Testis (tissue), 3 donors: ENCODE results near the gene ACBD4. TPM values are rescaled to one million over a fixed set of nuclear protein-coding genes. Genes with fewer than 3 reads are reported as not detected.
A peak's percentile ranks its signal among the peaks of the same experiment; 100 is the strongest.

Experiments used
- DNase-seq: peaks from one replicate; pipeline ENCODE4 v3.0.0-alpha.2; 2019
- H3K27ac ChIP-seq, 2 donors: fragments of 200-600 bp; sonication (generic); one replicate each; pipeline ENCODE4 v1.5.1; 2019
- H3K27me3 ChIP-seq: fragments of 200-600 bp; sonication (generic); one replicate; pipeline ENCODE4 v1.5.1; 2019
- H3K36me3 ChIP-seq: fragments of 200-600 bp; sonication (generic); one replicate; pipeline ENCODE4 v1.5.1; 2017; ENCODE audit warnings: low read depth; ENCODE audit errors: missing control alignments
- H3K4me1 ChIP-seq: fragments of 200-600 bp; sonication (generic); one replicate; pipeline ENCODE4 v1.5.1; 2019
- H3K4me3 ChIP-seq, 2 donors: fragments of 200-600 bp; sonication (generic); one replicate each; pipeline ENCODE4 v1.5.1; 2017 to 2019
- H3K9me3 ChIP-seq: fragments of 200-600 bp; sonication (generic); one replicate; pipeline ENCODE4 v1.5.1; 2017
- POLR2A ChIP-seq: fragments of 450-650 bp; IDR thresholded peaks from one replicate; pipeline ENCODE4 v1.6.1; 2017; ENCODE audit warnings: antibody characterized with exemption, mild to moderate bottlenecking, moderate library complexity
- WGBS, 2 donors: methylation state at CpG; one replicate each; pipeline ENCODE4 v1.1.5; 2018; 5-methylcytosine and 5-hydroxymethylcytosine counted together
- intact Hi-C: fragments of 100-400 bp; cut with DNase I; formaldehyde crosslinking; loops from one replicate; pipeline ENCODE4 v1.15.1; 2023; ENCODE audit warnings: low total_unique reads
- polyA plus RNA-seq: library from polyadenylated mRNA; stranded (reverse); fragments of 350-450 nt; fragmentation: Illumina TruSeq; extraction: RNeasy Lipid Tissue Mini Kit (QIAGEN cat#74804); gene quantifications from one replicate; pipeline ENCODE4 v1.2.3, GENCODE V29; 2014; ENCODE audit warnings: low read depth, low replicate concordance; ENCODE audit not compliant: insufficient read depth
- total RNA-seq, 2 donors: library from RNA; depleted of rRNA; stranded (reverse); fragments of >200 nt; gene quantifications; one replicate each; pipeline ENCODE4 v1.2.3, GENCODE V29; 2016
- TF ChIP-seq, protein P1 (sequence below), 3 experiments: fragments of 450-650 bp in 2 of 3; fragments of 200-600 bp in 1 of 3; sonication (generic) in 1 of 3; IDR thresholded peaks; one replicate each; pipeline ENCODE4 v1.5.1; 2016 to 2019; ENCODE audit warnings: antibody characterized with exemption in 3 of 3, mild to moderate bottlenecking in 2 of 3, moderate library complexity in 1 of 3

Gene ACBD4
- total and polyA plus RNA-seq, 3 donors from 2014 or later = 7.5 to 9.1 (median 8.3) TPM

DNA sequence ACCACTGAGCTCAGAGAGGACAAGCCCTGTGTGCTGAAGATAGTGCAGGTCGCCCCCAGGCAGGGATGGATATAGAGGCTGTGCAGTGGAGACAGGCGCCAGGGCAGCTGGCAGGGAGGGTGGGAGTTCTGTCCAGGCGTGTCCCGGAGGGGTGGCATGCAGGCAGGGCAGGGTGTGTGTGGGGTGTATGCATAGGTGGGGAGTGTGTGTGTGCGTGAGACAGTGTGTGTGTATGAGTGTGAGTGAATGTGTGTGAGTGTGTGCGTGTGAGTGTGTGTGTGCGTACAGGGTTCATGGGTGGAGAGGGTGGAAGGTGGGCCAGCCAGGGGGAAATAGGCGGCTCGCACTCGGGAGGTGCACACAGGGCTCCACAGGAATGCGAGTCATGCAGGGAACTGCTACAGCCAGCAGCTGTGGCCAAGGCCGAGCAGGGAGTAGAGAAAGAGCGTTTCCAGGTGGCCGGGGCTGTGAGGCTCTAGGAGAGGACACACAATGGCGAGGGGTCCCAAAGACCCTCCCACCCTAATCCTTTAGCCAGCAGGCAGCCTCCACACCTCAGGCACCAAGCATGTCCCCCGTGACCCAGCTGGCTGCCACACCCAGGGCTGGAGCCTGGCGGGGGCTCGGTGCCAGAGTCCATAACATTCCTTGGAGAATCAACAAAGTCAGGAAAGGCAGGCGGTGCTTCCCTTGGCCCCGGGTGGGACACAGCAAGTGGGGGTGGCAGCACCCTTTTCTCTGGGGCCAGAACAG, 7.8 kb upstream of the ACBD4 start:
- Histone ChIP-seq H3K9me3 (no peaks in the 10 kb centered on the region), H3K27me3 (no peaks in the 10 kb centered on the region), H3K27ac (peak overlapping the region; percentile 81 to 98), H3K4me3 (no peak overlapping the region), H3K4me1 (peaks cover 49% of the 10 kb centered on the region), H3K36me3 (no peaks in the 10 kb centered on the region)
- intact Hi-C loops = loop anchor here (10.0 kb wide), 1 partner anchor 353 kb away; no protein-coding TSS in a partner anchor
- no peak for TF ChIP-seq POLR2A
- TF ChIP-seq, protein P1, sequence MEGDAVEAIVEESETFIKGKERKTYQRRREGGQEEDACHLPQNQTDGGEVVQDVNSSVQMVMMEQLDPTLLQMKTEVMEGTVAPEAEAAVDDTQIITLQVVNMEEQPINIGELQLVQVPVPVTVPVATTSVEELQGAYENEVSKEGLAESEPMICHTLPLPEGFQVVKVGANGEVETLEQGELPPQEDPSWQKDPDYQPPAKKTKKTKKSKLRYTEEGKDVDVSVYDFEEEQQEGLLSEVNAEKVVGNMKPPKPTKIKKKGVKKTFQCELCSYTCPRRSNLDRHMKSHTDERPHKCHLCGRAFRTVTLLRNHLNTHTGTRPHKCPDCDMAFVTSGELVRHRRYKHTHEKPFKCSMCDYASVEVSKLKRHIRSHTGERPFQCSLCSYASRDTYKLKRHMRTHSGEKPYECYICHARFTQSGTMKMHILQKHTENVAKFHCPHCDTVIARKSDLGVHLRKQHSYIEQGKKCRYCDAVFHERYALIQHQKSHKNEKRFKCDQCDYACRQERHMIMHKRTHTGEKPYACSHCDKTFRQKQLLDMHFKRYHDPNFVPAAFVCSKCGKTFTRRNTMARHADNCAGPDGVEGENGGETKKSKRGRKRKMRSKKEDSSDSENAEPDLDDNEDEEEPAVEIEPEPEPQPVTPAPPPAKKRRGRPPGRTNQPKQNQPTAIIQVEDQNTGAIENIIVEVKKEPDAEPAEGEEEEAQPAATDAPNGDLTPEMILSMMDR (IDR thresholded peaks at IDR 0.05) = no peak
- peak; percentile 55 for DNase-seq
- whole genome bisulfite sequencing, 2 donors = 38 to 44% methylated on average over 14 to 20 of the region's 20 CpGs

DNA sequence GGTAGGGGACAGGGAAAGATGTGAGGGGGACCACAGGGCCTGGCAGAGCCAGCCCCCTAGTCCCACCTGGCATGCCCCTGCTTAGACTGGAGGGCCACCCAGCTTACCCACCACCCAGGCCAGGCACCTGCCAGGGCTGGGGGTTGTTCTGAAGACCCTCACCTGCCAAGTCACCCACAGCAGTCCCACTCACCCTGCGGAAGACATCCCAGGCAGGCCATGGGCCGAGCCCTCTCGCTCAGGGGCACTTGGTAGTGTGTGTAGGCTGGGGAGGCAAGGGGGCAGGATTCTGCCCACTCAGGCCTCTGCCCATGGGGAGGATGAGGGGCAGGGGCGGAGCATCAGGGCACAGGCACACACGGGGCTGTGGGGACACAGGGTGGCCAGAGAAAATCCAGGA, 7.2 kb upstream of the ACBD4 start:
- Histone ChIP-seq H3K27ac (peak overlapping the region; percentile 81 to 98), H3K9me3 (no peaks in the 10 kb centered on the region), H3K4me3 (no peak overlapping the region), H3K27me3 (no peaks in the 10 kb centered on the region), H3K36me3 (no peaks in the 10 kb centered on the region), H3K4me1 (peaks cover 48% of the 10 kb centered on the region)
- WGBS, 2 donors = 57 to 60% methylated on average over 1 to 5 of the region's 5 CpGs
- TF ChIP-seq, protein P1 (IDR thresholded peaks at IDR 0.05) = no peak
- no peak for TF ChIP-seq POLR2A
- no peak for DNase-seq
- intact Hi-C loops = loop anchor here (10.0 kb wide), 1 partner anchor 354 kb away; no protein-coding TSS in a partner anchor

DNA sequence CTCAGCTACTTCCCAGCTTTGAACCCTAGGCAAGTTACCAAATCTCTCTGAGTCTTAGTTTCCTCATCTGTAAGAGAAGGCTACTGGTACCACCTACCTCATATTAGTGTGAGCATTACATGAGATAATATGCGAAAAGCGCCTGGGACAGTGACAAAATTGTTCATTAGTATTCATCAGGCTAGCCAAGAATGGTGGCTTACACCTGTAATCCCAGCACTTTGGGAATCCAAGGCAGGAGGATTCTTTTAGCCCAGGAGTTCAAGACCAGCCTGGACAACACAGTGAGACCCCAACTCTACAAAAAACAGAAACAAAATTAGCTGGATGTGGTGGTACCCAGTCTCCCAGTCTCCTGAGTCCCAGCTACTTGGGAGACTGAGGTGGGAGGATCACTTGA, 6.5 kb upstream of the ACBD4 start:
- Histone ChIP-seq H3K4me1 (peaks cover 48% of the 10 kb centered on the region), H3K36me3 (no peaks in the 10 kb centered on the region)
- intact Hi-C loops = loop anchor here (10.0 kb wide), 1 partner anchor 354 kb away; no protein-coding TSS in a partner anchor

DNA sequence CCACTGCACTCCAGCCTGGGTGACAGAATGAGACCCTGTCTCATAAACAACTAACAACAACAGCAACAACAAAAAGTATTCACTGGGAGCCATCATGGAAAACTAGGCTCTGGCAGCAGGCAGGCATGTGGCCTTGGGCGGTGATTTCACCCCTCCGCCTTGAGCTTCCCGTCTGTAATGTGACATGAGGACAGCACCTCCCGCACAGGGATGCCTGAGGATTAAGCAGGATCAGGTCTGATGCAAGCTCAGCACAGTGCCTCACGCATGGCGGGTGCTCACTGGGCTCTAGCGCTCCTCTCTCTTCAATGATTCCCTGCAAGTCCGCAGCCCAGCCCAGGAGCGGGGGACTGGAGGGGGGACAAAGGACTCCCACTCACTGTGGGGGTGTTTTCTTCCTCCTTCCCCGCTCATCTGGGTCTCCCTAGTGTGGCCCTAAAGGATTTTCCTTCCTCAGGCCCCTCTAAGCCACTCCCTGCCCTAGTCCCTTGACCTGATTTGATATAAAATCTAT, 6.0 kb upstream of the ACBD4 start:
- Histone ChIP-seq H3K4me3 (no peak overlapping the region), H3K9me3 (no peaks in the 10 kb centered on the region), H3K4me1 (peaks cover 48% of the 10 kb centered on the region), H3K27me3 (no peaks in the 10 kb centered on the region), H3K27ac (peak overlapping the region; percentile 81 to 98), H3K36me3 (no peaks in the 10 kb centered on the region)
- DNase-seq = peak; percentile 84
- intact Hi-C loops = loop anchor here (10.0 kb wide), 1 partner anchor 355 kb away; no protein-coding TSS in a partner anchor
- 53 to 64% methylated on average over 6 to 10 of the region's 10 CpGs for WGBS, 2 donors
- TF ChIP-seq, protein P1 (IDR thresholded peaks at IDR 0.05) = no peak
- TF ChIP-seq POLR2A = no peak

More for the DNA sequence above, 6.5 kb upstream of the ACBD4 start:
- DNase-seq = no peak
- H3K4me3 ChIP-seq = no peak overlapping the region
- WGBS, 2 donors = 85% methylated on average over 2 of the region's 2 CpGs
- peak overlapping the region; percentile 81 to 98 for H3K27ac ChIP-seq
- TF ChIP-seq POLR2A = no peak
- TF ChIP-seq, protein P1 (IDR thresholded peaks at IDR 0.05) = no peak
- H3K9me3 ChIP-seq = no peaks in the 10 kb centered on the region
- no peaks in the 10 kb centered on the region for H3K27me3 ChIP-seq
